NB4 (cell line): ENCODE results near the gene KIF1B.

ENCODE experiments used
- DNase-seq: peaks from one replicate; pipeline ENCODE4 v3.0.0; 2010; ENCODE audit warnings: low read depth
- H3K4me3 ChIP-seq: one replicate; pipeline ENCODE4 v1.5.1; 2011; ENCODE audit warnings: mild to moderate bottlenecking, low read depth, low read length, moderate library complexity
- CTCF ChIP-seq: IDR thresholded peaks from one replicate; pipeline ENCODE4 v1.5.1; 2012; ENCODE audit warnings: low read depth, low read length
- MYC ChIP-seq: IDR thresholded peaks from 2 replicates; pipeline ENCODE4 v1.6.1; 2011; ENCODE audit warnings: low read depth, low read length
- POLR2A ChIP-seq: IDR thresholded peaks from 2 replicates; pipeline ENCODE4 v1.6.1; 2011; ENCODE audit warnings: mild to moderate bottlenecking; ENCODE audit not compliant: insufficient read length; ENCODE audit errors: extremely low read depth
- TF ChIP-seq, protein P1 (sequence below): IDR thresholded peaks from 2 replicates; pipeline ENCODE4 v1.6.1; 2011; ENCODE audit warnings: low read depth, low read length

The KIF1B gene

DNA sequence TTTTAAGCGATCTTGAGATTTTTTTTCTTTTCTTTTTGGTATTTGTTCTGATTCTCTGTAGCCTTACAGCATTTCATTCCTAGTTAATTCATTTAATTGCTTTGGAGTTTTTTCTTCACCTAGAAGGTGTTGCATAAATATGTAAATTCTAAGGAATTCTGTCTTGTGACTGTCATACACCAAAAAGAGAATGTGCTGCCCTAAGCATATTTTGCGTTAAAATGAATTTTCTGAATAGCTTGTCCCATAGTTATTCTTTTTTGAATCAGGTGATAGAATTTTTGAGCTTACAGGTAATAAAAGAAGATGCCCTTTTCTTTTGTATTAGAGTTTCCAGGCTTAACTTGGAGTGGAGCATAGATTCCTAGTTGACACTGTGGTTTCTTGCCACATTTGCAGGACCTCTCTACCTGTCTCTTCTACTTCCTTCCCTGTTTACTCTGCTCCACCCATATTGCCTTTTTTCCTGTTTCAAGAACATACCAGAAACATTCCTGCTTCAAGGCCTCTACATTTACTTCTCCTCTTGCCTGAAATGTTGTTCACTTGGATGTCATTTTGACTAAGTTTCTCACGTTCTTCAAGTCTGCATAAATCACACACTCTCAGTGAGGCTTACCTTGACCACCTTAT, 53.2 kb downstream of the KIF1B start:
- no peak for DNase-seq
- no peak overlapping the region for H3K4me3 ChIP-seq
- TF ChIP-seq POLR2A (no peak), MYC (no peak), CTCF (no peak)
- TF ChIP-seq, protein P1, sequence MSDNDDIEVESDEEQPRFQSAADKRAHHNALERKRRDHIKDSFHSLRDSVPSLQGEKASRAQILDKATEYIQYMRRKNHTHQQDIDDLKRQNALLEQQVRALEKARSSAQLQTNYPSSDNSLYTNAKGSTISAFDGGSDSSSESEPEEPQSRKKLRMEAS: no peak

DNA sequence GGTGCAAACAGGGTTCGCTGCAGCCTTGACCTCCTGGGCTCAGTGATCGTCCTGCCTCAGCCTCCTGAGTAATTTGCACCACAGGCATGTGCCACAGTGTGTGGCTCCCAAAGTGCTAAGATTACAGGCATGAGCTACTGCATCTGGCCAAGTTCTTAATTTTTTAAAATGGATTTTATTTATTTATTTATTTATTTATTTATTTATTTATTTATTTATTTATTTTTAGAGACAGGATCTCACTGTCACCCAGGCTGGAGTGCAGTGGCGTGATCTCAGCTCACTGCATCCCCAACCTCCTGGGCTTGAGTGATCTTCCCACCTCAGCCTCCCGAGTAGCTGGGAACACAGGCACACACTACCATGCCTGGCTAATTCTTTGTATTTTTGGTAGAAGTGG, 54.7 kb downstream of the KIF1B start:
- no peak overlapping the region for H3K4me3 ChIP-seq
- no peak for DNase-seq
- TF ChIP-seq, protein P1: no peak
- TF ChIP-seq MYC (no peak), POLR2A (no peak), CTCF (no peak)

DNA sequence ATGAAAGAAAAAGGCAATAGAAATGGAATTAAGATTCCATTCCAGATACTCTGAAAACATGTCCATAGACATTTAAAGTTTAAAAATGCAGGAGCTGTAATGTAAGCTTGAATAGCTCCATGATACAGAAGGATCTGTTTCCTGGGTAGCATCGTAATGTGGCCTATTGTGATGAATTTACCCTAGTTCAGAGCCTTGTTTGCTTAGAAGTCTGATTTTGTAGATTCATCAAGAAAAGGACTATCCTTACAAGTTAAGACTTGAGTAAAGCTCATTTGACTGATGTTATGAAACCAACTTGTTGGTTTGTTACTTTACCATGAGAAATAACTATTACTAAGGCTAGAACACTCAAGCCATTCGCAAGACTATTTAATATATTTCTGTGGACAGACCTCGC, 55.5 kb downstream of the KIF1B start:
- TF ChIP-seq POLR2A (no peak), CTCF (no peak), MYC (no peak)
- TF ChIP-seq, protein P1: no peak

DNA sequence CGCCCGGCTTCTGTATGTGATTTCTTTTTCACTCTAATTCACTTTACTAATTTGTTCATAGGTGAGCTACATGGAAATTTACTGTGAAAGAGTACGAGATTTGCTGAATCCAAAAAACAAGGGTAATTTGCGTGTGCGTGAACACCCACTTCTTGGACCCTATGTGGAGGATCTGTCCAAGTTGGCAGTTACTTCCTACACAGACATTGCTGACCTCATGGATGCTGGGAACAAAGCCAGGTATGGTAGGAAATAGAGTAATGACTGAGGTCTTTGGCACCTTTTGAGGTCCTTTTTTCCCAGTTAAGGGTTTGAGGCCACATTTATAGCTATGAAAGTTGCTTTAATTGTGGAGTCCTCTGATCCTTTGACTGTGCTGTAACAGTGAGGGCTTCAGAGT, 56.9 kb downstream of the KIF1B start:
- TF ChIP-seq, protein P1: no peak
- TF ChIP-seq CTCF: no peak
- TF ChIP-seq MYC: no peak
- TF ChIP-seq POLR2A: no peak
- DNase-seq: no peak
- no peak overlapping the region for H3K4me3 ChIP-seq

More for the DNA sequence above, 55.5 kb downstream of the KIF1B start:
- no peak overlapping the region for H3K4me3 ChIP-seq
- DNase-seq: no peak

DNA sequence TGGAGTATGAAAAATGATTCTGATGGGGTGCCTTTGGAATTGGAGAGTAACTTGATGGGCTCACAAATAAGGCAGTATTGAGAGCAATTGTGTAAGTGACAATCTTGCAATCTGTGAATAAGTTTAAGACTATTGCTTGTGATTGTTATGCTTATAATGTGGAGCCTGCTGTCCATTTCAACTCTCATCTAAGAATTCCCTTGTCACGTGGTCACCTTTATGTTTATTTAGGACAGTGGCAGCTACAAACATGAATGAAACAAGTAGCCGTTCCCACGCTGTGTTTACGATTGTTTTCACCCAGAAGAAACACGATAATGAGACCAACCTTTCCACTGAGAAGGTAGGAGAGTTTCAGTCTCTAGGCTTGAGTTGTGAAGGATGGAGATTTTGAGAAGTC, 57.6 kb downstream of the KIF1B start:
- TF ChIP-seq CTCF: no peak
- TF ChIP-seq, protein P1: no peak
- TF ChIP-seq MYC: no peak
- no peak for TF ChIP-seq POLR2A
- DNase-seq: no peak
- no peak overlapping the region for H3K4me3 ChIP-seq

DNA sequence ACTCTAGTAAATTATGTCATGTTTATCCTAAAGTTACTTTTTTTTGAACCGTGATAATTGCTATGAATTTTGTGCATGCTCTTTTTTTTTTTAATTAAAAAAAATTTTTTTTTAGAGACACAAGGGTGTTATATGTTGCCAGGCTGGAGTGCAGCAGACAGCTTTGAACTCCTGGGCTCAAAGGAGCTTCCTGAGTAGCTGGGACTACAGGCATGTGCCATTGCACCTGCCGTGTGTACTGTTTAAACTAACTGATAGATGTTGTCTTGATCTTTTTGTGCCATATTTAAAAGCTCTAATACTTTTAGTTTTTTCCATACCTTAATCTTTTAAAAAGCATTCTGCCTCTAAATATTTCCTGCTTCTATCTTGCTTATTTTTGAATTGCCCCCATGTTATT, 60.7 kb downstream of the KIF1B start:
- no peak for DNase-seq
- no peak overlapping the region for H3K4me3 ChIP-seq
- TF ChIP-seq CTCF (no peak), MYC (no peak), POLR2A (no peak)
- TF ChIP-seq, protein P1: no peak
